Stimulated activated CD8-positive, alpha-beta memory T cell treated with anti-CD3 and anti-CD28 coated beads, Interleukin-15, amount 100 ng/mL, for 48 hours (primary cell): Measurements from ENCODE around the gene EXOC1L.
"Not testable (repeated sequence)": the region's sequence is repeated elsewhere in the genome, so short reads cannot be mapped to it uniquely, and the experiment has no call there.

Source experiments
- DNase-seq, 2 donors: peaks; one replicate each; pipeline ENCODE4 v3.0.0-alpha.2; 2020; ENCODE audit warnings: low read depth in 2 of 2

The EXOC1L gene

GRCh38 chr4:55838356-55838755 is 18.8 kb downstream of the EXOC1L start:
- no peak for DNase-seq

- no peak for DNase-seq
Measured at GRCh38 chr4:55838952-55839351, 19.4 kb downstream of the EXOC1L start.

DNA sequence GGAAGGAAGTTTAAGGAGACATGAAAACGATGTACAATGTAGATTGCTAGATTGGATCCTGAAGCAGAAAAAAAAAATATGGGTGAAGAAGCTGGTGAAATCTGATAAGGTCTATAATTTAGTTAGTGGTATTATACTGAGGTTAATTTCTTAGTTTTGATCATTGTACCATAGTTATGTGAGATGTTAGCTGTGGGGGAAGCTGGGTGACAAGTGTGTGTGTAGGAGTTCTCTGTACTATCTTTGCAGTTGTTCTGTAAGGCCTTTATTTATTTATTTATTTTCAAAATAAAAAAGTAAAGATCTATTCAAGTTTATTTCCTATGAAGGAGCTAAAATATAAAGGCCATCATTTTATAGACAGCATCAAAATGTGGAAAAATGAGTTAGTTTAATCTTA is 21.4 kb downstream of the EXOC1L start:
- DNase-seq, result no peak

DNA sequence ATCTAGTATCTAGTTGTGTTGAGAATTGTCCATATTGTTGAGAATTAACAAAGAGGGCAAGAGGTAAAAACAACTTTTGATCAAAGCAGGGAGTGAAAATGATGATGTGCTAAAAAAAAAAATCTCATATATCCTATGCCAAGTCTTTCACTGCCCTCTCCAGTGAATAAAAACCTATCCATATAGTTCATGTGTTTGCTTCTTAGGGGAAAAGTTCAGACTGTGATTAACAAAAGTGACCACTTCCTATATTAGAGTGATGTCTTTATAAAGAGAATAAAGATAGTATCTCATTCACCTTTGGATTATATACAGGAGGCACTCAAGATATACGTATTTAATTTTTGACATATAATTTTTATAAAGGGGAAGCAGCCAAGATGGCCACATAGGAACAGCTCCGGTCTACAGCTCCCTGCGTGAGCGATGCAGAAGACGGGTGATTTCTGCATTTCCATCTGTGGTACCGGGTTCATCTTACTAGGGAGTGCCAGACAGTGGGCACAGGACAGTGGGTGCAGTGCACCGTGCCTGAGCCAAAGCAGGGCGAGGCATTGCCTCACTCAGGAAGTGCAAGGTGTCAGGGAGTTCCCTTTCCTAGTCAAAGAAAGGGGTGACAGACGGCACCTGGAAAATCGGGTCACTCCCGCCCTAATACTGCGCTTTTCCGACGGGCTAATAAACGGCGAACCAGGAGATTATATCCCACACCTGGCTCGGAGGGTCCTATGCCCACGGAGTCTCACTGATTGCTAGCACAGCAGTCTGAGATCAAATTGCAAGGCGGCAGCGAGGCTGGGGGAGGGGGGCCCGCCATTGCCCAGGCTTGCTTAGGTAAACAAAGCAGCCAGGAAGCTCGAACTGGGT is 22.0 kb downstream of the EXOC1L start:
- DNase-seq, result not testable (repeated sequence)

GRCh38 chr4:55842312-55842711 is 22.7 kb downstream of the EXOC1L start:
- not testable (repeated sequence) for DNase-seq

DNA sequence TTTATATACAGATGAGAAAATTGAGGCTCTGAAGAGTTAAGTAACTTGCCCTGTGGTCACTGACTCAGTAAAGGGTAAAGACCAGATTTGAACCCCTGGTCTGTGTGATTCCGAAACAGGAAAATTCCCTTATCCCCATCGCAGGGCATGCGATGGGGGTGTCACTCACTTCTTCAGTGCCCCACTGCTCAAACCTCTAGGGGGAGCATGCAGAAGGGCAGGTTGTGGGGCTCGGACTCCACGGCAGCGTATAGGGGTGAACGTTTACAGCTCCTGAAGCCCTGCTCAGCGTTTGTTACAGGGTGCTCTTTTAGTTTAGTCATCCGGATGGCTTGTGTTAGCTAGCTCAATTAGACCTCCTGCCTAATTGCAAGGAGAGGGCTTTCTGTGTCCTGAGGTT is 30.1 kb downstream of the EXOC1L start:
- no peak for DNase-seq

DNA sequence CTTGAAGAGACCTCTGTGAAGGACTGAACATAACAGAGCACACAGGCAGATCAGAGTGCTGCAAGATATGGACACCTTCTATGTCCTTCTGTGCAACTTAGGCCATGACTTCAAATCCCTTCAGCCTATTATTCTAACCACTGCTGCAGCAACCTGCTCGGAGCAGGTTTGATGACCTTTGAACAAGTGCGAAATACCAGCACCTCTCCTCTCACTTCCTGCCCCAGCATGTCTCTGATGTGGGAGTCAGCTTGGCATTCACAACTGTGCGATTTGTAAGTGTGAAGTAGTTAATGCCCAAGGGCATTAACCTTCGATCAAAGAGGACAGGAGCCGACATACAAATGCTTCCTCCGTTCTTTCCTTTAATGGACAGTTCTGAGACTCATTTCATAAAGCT is 32.3 kb downstream of the EXOC1L start:
- no peak for DNase-seq

GRCh38 chr4:55853484-55854046 is 34.0 kb downstream of the EXOC1L start, which contains the start of gene EXOC1:
Gene EXOC1, plus strand, starts transcription at chr4:55853648. Its CDS starts 4,676 bp downstream, at chr4:55858324.
- peak; percentile 96 to 97 for DNase-seq

GRCh38 chr4:55854129-55854528 is 34.5 kb downstream of the EXOC1L start:
- no peak for DNase-seq

DNA sequence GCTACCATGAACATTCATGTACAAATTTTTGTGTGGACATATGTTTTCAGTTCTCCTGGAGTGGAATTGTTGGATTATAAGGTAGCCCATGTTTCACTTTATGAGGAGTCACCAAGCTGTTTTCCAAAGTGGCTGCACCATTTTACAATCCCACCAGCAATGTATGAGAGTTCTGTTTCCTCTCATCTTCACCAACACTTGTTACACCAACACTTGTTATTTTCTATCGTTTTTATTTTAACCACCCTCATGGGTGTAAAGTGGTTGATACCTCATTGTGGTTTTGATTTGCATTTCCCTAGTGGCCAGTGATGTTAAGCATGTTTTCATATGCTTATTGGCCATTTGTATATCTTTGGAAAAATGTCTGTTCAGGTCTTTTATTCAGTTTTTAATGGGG is 38.0 kb downstream of the EXOC1L start:
- no peak for DNase-seq

DNA sequence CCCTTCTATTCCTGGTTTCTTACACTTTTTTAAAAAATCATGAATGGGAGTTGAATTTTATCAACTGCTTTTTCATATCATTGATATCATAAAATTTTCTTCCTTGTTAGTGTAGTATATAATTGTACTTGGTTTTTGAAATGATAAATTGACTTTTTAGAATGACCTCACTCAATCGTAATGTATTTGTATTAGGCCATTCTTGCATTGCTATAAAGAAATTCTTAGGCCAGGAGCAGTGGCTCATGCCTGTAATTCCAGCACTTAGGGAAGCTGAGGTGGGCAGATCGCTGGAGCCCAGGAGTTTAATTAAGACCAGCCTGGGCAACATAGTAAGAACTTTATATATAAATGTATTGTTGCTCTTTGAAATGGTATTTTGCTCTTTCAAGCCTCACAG is 40.1 kb downstream of the EXOC1L start:
- no peak for DNase-seq

GRCh38 chr4:55864577-55865223 is 45.1 kb downstream of the EXOC1L start:
- no peak for DNase-seq

DNA sequence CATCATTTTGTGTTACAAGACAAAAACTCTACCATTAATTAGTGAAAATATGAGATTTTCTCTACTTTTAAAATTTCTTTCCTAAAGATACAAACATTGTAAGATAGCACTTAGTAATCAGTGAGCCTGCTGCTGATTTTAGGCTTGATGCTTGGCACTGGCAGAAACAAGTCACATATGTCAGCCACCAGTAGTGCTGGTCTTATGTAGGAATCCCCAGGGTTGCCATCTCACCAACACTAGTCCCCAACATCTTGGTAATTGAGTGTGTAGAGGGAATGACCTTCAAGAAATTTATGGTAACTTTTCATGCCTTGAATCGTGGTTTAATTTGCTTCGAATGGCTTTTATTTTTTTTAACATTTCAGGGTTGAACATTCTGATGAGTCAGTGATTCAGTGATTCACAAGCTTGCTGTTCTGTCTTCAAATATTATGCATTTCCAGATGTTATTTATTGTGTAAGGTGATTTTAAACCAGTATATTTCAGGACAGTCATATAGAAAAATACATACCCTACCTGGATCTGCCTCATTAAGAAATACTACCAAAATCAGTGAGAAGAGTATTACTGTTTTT is 45.7 kb downstream of the EXOC1L start:
- no peak for DNase-seq

DNA sequence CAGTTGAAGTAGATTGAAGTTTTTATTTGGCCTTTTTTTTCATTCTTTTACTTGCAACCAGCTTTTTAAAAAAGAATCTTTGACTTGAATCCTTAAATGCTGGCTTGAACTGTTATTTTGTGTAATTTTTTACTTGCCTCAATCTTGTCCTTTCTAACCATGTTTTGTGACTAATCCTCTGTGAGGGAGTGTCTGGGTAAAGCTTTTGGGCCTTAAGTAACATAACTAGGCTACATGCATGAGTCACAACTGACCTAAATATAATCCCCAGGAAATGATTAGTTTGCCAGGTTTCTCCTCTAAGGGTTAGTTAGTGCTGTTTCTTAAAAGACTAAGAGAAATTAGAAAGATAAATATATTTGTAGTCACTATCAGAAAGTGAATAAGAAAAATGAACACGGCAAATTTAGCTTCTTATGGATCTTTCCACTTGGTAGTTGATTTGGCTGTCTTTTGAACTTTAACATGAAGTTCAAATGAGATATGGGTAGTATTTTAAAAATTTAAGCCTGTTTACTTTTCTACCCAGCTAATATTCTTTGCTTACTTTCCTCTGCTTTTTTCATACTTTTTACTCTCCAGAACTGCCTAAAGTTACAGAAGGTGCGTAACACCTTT is 46.8 kb downstream of the EXOC1L start:
- DNase-seq, result no peak

GRCh38 chr4:55866973-55867574 is 47.5 kb downstream of the EXOC1L start:
- DNase-seq, result no peak

- DNase-seq, result no peak
Measured at GRCh38 chr4:55868581-55869090, 49.0 kb downstream of the EXOC1L start.

- no peak for DNase-seq
Measured at GRCh38 chr4:55871299-55871800, 51.8 kb downstream of the EXOC1L start.

DNA sequence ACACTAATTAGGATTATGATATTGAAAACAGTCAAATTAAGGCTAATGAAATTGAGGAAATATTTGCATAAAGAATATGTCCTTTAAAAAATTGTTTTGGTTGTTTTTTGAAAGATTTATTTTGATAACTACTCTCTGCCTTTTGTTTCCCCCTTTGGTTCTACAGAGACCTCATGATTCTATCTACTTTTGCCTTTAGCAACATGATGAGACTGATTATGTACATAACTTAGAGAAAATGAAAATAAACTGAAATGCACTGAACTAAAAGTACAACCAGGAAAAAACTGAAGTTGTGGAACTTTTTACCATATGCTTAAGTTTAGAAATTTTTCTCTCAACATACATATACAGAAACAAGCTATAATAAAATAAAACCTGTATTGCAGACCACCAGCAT is 55.2 kb downstream of the EXOC1L start:
- no peak for DNase-seq

DNA sequence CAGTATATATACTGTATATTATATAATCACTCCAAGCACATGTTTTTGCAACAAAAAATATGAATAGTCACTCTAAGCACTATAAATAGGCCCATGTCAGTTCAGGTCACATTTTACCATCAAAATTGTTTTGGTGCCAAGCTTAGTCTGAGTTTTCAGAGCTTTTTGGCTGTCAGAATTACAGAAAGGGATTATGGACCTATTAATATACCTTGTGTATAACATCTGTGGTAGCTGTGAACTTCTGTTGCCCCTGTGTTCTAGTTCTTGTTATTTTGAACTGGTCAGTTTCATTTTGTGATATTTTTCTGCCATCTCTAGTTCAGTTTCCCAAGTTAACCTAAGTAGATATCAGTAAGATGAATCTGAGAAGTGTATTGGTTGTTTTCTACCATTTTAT is 56.8 kb downstream of the EXOC1L start:
- no peak for DNase-seq

- no peak for DNase-seq
Measured at GRCh38 chr4:55879224-55879623, 59.6 kb downstream of the EXOC1L start.

DNA sequence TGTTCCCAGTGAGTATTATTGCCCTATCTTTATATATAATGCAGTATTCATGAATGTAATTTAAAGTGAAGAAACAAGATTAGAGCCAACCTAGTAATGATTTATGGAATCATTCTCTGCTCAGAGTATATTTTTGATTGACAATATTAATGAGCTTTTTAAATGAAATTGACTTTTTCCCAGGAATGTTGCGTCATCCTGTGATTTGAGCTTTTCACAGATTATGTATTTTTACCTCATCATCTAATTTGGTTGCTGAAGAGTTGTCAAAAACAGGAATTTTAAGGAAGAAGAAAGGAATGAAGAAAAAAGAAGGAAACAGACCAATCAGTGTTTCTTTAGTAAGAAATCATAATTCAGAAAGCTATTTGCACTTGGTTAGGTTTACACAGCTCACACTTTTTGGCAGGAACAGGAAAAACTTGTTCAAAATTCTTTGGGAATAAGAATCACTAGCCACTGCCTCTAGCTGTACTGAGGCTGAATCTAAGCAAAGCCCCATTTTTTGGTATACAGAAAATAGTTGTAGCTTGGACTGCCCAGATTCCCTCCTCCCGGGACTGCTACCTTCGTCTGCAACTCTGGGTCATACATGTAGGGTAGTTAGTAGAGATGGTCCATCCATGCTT is 61.2 kb downstream of the EXOC1L start:
- no peak for DNase-seq
